Right lobe of liver (tissue), 6 donors: Measurements from ENCODE around the gene CDC45. TPM values are rescaled to one million over a fixed set of nuclear protein-coding genes. Genes with fewer than 3 reads are reported as not detected.
"Not testable (repeated sequence)": the region's sequence is repeated elsewhere in the genome, so short reads cannot be mapped to it uniquely, and the experiment has no call there.

Experiments
- ATAC-seq, 4 donors: fragments of 200-7000 bp; cut with Tn5 transposase; one replicate each; pipeline ENCODE4 v1.9.1; 2020; ENCODE audit warnings: mild to moderate bottlenecking in 4 of 4, moderate library complexity in 4 of 4
- DNase-seq, 3 donors: peaks; one replicate each; pipeline ENCODE4 v3.0.0-alpha.2; 2020
- H3K27ac ChIP-seq, 3 donors: fragments of 200-600 bp; one replicate each; pipeline ENCODE4 v1.8.0; 2022
- H3K27me3 ChIP-seq, 2 donors: fragments of 200-600 bp; one replicate each; pipeline ENCODE4 v1.8.0; 2022
- H3K36me3 ChIP-seq, 4 donors: fragments of 200-600 bp; sonication (generic) in 1 of 4; one replicate each; pipeline versions ENCODE4 v1.5.1 to v1.8.0; 2017 to 2022; ENCODE audit warnings: control low read depth in 1 of 4
- H3K4me1 ChIP-seq, 4 donors: fragments of 200-600 bp; sonication (generic) in 1 of 4; one replicate each; pipeline versions ENCODE4 v1.5.1 to v1.8.0; 2017 to 2022; ENCODE audit warnings: control low read depth in 1 of 4
- H3K4me3 ChIP-seq, 3 donors: fragments of 200-600 bp; one replicate each; pipeline ENCODE4 v1.8.0; 2022
- H3K9me3 ChIP-seq, 4 donors: fragments of 200-600 bp; sonication (generic) in 1 of 4; one replicate each; pipeline versions ENCODE4 v1.5.1 to v1.8.0; 2017 to 2022; ENCODE audit warnings: control low read depth in 1 of 4
- CTCF ChIP-seq, 4 donors: fragments of 200-600 bp in 3 of 4; fragments of 450-650 bp in 1 of 4; IDR thresholded peaks; one replicate each; pipeline versions ENCODE4 v1.5.1 to v1.8.0; 2016 to 2022; ENCODE audit warnings: antibody characterized with exemption in 4 of 4, mild to moderate bottlenecking in 2 of 4
- POLR2A ChIP-seq: fragments of 450-650 bp; IDR thresholded peaks from one replicate; pipeline ENCODE4 v1.6.1; 2017; ENCODE audit warnings: antibody characterized with exemption, mild to moderate bottlenecking
- WGBS: methylation state at CpG from one replicate; pipeline ENCODE4 v1.1.6; 2018; ENCODE audit warnings: low coverage, low lambda C conversion rate; ENCODE audit not compliant: insufficient coverage; ENCODE audit errors: missing lambda C conversion rate; 5-methylcytosine and 5-hydroxymethylcytosine counted together
- intact Hi-C, 2 donors: fragments of 100-400 bp; cut with DNase I; formaldehyde crosslinking; loops; one replicate each; pipeline versions ENCODE4 v1.11.2 to v1.14.1; 2022
- total RNA-seq, 6 experiments: library from RNA; depleted of rRNA in 2 of 6; stranded (reverse); fragments of >200 nt in 2 of 6; fragmentation: NEBNext Ultra II Directional in 3 of 6; extraction: Animal tissue kit (Norgen Biotek cat#: 25700) in 3 of 6; gene quantifications; one replicate each; pipeline versions ENCODE4 v1.1.0 to v1.2.4, GENCODE V29; 2016 to 2023
- donor health status: DM: no; HTN: yes; CAD: no.
- donor health status: DM: no; HTN: no; CAD: no.
- donor health status: DM: no; HTN: no; CAD: no.
- donor health status: DM: no; HTN: yes; CAD: no.
- donor health status: DM: no; HTN: yes; CAD: no.

Gene CDC45
- total RNA-seq, 6 experiments from 2014 or later: 0.39 to 4.2 (median 0.56) TPM; not detected in 1

- Histone ChIP-seq H3K4me1 (peaks cover 0 to 6% (median 0%) of the 10 kb centered on the region in 4 donors), H3K9me3 (no peaks in the 10 kb centered on the region), H3K4me3 (no peak overlapping the region), H3K36me3 (no peaks in the 10 kb centered on the region), H3K27me3 (no peaks in the 10 kb centered on the region), H3K27ac (no peak overlapping the region)
- TF ChIP-seq CTCF (IDR thresholded peaks at IDR 0.05) (no peak), POLR2A (no peak)
- DNase-seq (no peak), ATAC-seq (no peak)
- intact Hi-C loops: no loop called here
- WGBS: 61% methylated on average over 4 of the region's 6 CpGs
Observed at GRCh38 chr22:19546680-19547079, 67.0 kb downstream of the CDC45 start.

GRCh38 chr22:19547620-19548019 lies 67.9 kb downstream of the CDC45 start:
- H3K27ac ChIP-seq: no peak overlapping the region
- no peaks in the 10 kb centered on the region for H3K36me3 ChIP-seq
- no peaks in the 10 kb centered on the region for H3K9me3 ChIP-seq
- no peak overlapping the region for H3K4me3 ChIP-seq
- intact Hi-C loops: no loop called here
- DNase-seq: no peak
- TF ChIP-seq CTCF (IDR thresholded peaks at IDR 0.05): no peak
- TF ChIP-seq POLR2A: no peak
- peaks cover 0 to 6% (median 0%) of the 10 kb centered on the region in 4 donors for H3K4me1 ChIP-seq
- WGBS: 81% methylated on average over 8 of the region's 8 CpGs
- no peak for ATAC-seq
- no peaks in the 10 kb centered on the region for H3K27me3 ChIP-seq

- intact Hi-C loops, H3K4me3 ChIP-seq, DNase-seq: not testable (repeated sequence)
Observed at GRCh38 chr22:19548427-19548826, 68.7 kb downstream of the CDC45 start.

GRCh38 chr22:19548964-19549363 lies 69.2 kb downstream of the CDC45 start:
- DNase-seq: no peak
- no peak for TF ChIP-seq CTCF (IDR thresholded peaks at IDR 0.05)
- TF ChIP-seq POLR2A: no peak
- H3K27ac ChIP-seq: no peak overlapping the region
- peaks cover 0 to 6% (median 0%) of the 10 kb centered on the region in 4 donors for H3K4me1 ChIP-seq
- no peaks in the 10 kb centered on the region for H3K36me3 ChIP-seq
- H3K27me3 ChIP-seq: no peaks in the 10 kb centered on the region
- intact Hi-C loops: no loop called here
- no CpG with 5 or more reads among the region's 2 CpGs for WGBS
- no peaks in the 10 kb centered on the region for H3K9me3 ChIP-seq
- ATAC-seq: no peak
- H3K4me3 ChIP-seq: no peak overlapping the region

More at GRCh38 chr22:19548427-19548826, 68.7 kb downstream of the CDC45 start:
- H3K27me3 ChIP-seq, H3K36me3 ChIP-seq, ATAC-seq, H3K9me3 ChIP-seq, H3K4me1 ChIP-seq, H3K27ac ChIP-seq: not testable (repeated sequence)
- 93% methylated on average over 5 of the region's 5 CpGs for WGBS

GRCh38 chr22:19549428-19549827 lies 69.7 kb downstream of the CDC45 start:
- intact Hi-C loops: no loop called here
- WGBS: 53% methylated on average over 4 of the region's 7 CpGs
- no peak for DNase-seq
- Histone ChIP-seq H3K36me3 (no peaks in the 10 kb centered on the region), H3K4me1 (peaks cover 0 to 6% (median 0%) of the 10 kb centered on the region in 4 donors), H3K27ac (no peak overlapping the region), H3K9me3 (no peaks in the 10 kb centered on the region), H3K27me3 (no peaks in the 10 kb centered on the region), H3K4me3 (no peak overlapping the region)
- TF ChIP-seq POLR2A: no peak
- no peak for TF ChIP-seq CTCF (IDR thresholded peaks at IDR 0.05)
- ATAC-seq: no peak
